Measurements from ENCODE around the gene GATB.

DNA sequence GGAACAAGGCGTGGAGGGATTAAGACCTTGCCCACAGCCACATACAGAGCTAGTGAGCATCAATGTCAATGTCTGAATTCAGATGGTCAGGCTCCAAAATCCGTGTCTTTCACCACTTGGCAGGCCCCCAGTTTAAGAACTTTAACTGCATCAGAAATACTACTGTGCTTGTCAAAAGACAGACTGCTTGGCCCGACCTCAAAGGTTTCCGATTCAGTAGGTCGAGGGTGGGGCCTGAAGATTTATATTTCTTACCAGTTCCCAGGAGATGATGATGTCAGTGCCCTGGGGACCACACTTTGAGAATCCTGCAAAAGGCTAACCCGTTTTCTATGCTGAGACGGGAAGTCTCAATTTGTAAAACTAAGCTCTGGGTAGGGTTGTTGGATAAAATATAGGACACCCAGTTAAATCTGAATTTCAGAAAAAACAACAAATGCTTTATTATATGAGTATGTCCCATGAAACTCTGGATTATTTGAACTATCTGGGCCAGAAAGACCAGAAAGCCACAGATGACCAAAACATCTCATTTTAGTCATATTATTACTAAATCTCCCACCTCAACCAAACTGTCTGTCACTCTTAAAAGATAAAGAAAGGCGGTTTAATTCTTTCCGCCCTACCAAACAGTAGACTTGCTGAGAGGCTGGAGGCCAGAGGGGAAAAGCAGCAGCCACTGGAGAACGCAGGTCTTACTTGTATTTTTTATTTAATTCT, 42.7 kb downstream of the GATB start:
- TF ChIP-seq, protein P1, sequence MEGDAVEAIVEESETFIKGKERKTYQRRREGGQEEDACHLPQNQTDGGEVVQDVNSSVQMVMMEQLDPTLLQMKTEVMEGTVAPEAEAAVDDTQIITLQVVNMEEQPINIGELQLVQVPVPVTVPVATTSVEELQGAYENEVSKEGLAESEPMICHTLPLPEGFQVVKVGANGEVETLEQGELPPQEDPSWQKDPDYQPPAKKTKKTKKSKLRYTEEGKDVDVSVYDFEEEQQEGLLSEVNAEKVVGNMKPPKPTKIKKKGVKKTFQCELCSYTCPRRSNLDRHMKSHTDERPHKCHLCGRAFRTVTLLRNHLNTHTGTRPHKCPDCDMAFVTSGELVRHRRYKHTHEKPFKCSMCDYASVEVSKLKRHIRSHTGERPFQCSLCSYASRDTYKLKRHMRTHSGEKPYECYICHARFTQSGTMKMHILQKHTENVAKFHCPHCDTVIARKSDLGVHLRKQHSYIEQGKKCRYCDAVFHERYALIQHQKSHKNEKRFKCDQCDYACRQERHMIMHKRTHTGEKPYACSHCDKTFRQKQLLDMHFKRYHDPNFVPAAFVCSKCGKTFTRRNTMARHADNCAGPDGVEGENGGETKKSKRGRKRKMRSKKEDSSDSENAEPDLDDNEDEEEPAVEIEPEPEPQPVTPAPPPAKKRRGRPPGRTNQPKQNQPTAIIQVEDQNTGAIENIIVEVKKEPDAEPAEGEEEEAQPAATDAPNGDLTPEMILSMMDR (IDR thresholded peaks at IDR 0.05; ENCODE audit: low read length): no peak
- TF ChIP-seq EZH2 (IDR thresholded peaks at IDR 0.05; ENCODE audit: borderline replicate concordance, low read length): no peak
